Left renal cortex interstitium (tissue), 4 donors: ENCODE data around the gene ACOT12. TPM values are rescaled to one million over a fixed set of nuclear protein-coding genes. Genes with fewer than 3 reads are reported as not detected.
"Not testable (repeated sequence)": the region's sequence is repeated elsewhere in the genome, so short reads cannot be mapped to it uniquely, and the experiment has no call there.

Experiments
- DNase-seq, 4 donors: peaks; one replicate each; pipeline ENCODE4 v3.0.0-alpha.2; 2013; ENCODE audit warnings: low read depth in 4 of 4, low spot score in 2 of 4, missing footprints in 1 of 4
- polyA plus RNA-seq, 4 donors: library from polyadenylated mRNA; unstranded; fragments of 120-200 nt; gene quantifications; one replicate each; pipeline ENCODE4 v1.2.1, GENCODE V29; 2013; ENCODE audit not compliant: insufficient read length in 4 of 4

The ACOT12 gene
- polyA plus RNA-seq, 4 donors: 0.94 to 1.4 (median 1.0) TPM

- no peak for DNase-seq
Observed at GRCh38 chr5:81300921-81301270, 93.0 kb downstream of the ACOT12 start.

- no peak for DNase-seq
Observed at GRCh38 chr5:81297531-81297930, 96.4 kb downstream of the ACOT12 start.

- not testable (repeated sequence) for DNase-seq
Observed at GRCh38 chr5:81294021-81294420, 99.9 kb downstream of the ACOT12 start.

GRCh38 chr5:81292130-81292529 lies 101.8 kb downstream of the ACOT12 start:
- DNase-seq: no peak

- DNase-seq: no peak
Observed at GRCh38 chr5:81290146-81290545, 103.8 kb downstream of the ACOT12 start.

- DNase-seq: no peak
Observed at GRCh38 chr5:81288021-81288433, 105.9 kb downstream of the ACOT12 start.

GRCh38 chr5:81286059-81286617 lies 107.8 kb downstream of the ACOT12 start:
- no peak for DNase-seq

- DNase-seq: no peak
Observed at GRCh38 chr5:81283976-81284375, 110.0 kb downstream of the ACOT12 start.

Other genes starting within 250 kb of the ACOT12 start
- 10 to 100 TPM in 1 of 4 donors, 1 to 10 TPM in 3; 6.2 to 11.1 (median 7.9) TPM for gene CKMT2, start 160.8 kb downstream of the ACOT12 start, polyA plus RNA-seq
- 10 to 100 TPM; 37.1 to 46.4 (median 39.3) TPM for gene ZCCHC9, start 92.5 kb downstream of the ACOT12 start, polyA plus RNA-seq